Measurements from ENCODE around the gene AGBL5.

Gene AGBL5

GRCh38 chr2:27059141-27059820, 7.8 kb downstream of the AGBL5 start:
- TF ChIP-seq, protein P1, sequence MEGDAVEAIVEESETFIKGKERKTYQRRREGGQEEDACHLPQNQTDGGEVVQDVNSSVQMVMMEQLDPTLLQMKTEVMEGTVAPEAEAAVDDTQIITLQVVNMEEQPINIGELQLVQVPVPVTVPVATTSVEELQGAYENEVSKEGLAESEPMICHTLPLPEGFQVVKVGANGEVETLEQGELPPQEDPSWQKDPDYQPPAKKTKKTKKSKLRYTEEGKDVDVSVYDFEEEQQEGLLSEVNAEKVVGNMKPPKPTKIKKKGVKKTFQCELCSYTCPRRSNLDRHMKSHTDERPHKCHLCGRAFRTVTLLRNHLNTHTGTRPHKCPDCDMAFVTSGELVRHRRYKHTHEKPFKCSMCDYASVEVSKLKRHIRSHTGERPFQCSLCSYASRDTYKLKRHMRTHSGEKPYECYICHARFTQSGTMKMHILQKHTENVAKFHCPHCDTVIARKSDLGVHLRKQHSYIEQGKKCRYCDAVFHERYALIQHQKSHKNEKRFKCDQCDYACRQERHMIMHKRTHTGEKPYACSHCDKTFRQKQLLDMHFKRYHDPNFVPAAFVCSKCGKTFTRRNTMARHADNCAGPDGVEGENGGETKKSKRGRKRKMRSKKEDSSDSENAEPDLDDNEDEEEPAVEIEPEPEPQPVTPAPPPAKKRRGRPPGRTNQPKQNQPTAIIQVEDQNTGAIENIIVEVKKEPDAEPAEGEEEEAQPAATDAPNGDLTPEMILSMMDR (IDR thresholded peaks at IDR 0.05; ENCODE audit: low read length) = no peak
- TF ChIP-seq EZH2 (IDR thresholded peaks at IDR 0.05; ENCODE audit: borderline replicate concordance, low read length) = no peak
- Histone ChIP-seq H4K20me1 (ENCODE audit: insufficient read depth, low read length) (no peaks in the 10 kb centered on the region), H3K36me3 (ENCODE audit: insufficient read depth, low read length) (peaks cover 47% of the 10 kb centered on the region), H2AFZ (ENCODE audit: low read length) (no peak overlapping the region), H3K4me2 (ENCODE audit: low read length) (no peak overlapping the region), H3K9me3 (ENCODE audit: low read length) (no peaks in the 10 kb centered on the region), H3K4me3 (ENCODE audit: low read depth, low read length, poor library complexity, severe bottlenecking) (no peak overlapping the region), H3K27ac (ENCODE audit: low read depth, low read length, poor library complexity, severe bottlenecking) (no peak overlapping the region), H3K79me2 (ENCODE audit: insufficient read depth, low read length) (no peaks in the 10 kb centered on the region), H3K9ac (ENCODE audit: low read length) (no peak overlapping the region), H3K27me3 (ENCODE audit: insufficient read depth, low read length) (no peaks in the 10 kb centered on the region), H3K9me2 (ENCODE audit: low read depth, low read length) (no peaks in the 10 kb centered on the region), H3F3A (ENCODE audit: insufficient read depth, low read length) (no peaks in the 10 kb centered on the region), H3K4me1 (ENCODE audit: insufficient read depth, low read length, severe bottlenecking) (no peaks in the 10 kb centered on the region)

GRCh38 chr2:27060323-27060722, 8.9 kb downstream of the AGBL5 start:
- Histone ChIP-seq H3K27ac (ENCODE audit: low read depth, low read length, poor library complexity, severe bottlenecking) (no peak overlapping the region), H3K27me3 (ENCODE audit: insufficient read depth, low read length) (no peaks in the 10 kb centered on the region), H3K4me2 (ENCODE audit: low read length) (no peak overlapping the region), H3K36me3 (ENCODE audit: insufficient read depth, low read length) (peaks cover 44% of the 10 kb centered on the region), H2AFZ (ENCODE audit: low read length) (no peak overlapping the region), H3K9ac (ENCODE audit: low read length) (no peak overlapping the region), H3K9me3 (ENCODE audit: low read length) (no peaks in the 10 kb centered on the region), H3K9me2 (ENCODE audit: low read depth, low read length) (no peaks in the 10 kb centered on the region), H3K4me1 (ENCODE audit: insufficient read depth, low read length, severe bottlenecking) (no peaks in the 10 kb centered on the region), H3K4me3 (ENCODE audit: low read depth, low read length, poor library complexity, severe bottlenecking) (no peak overlapping the region), H3K79me2 (ENCODE audit: insufficient read depth, low read length) (no peaks in the 10 kb centered on the region), H4K20me1 (ENCODE audit: insufficient read depth, low read length) (no peaks in the 10 kb centered on the region), H3F3A (ENCODE audit: insufficient read depth, low read length) (no peaks in the 10 kb centered on the region)
- no peak for TF ChIP-seq EZH2 (IDR thresholded peaks at IDR 0.05; ENCODE audit: borderline replicate concordance, low read length)
- TF ChIP-seq, protein P1 (IDR thresholded peaks at IDR 0.05; ENCODE audit: low read length) = no peak

- H2AFZ ChIP-seq (ENCODE audit: low read length) = no peak overlapping the region
- TF ChIP-seq, protein P1 (IDR thresholded peaks at IDR 0.05; ENCODE audit: low read length) = no peak
- no peak for TF ChIP-seq EZH2 (IDR thresholded peaks at IDR 0.05; ENCODE audit: borderline replicate concordance, low read length)
- H3K4me3 ChIP-seq (ENCODE audit: low read depth, low read length, poor library complexity, severe bottlenecking) = no peak overlapping the region
- H3K79me2 ChIP-seq (ENCODE audit: insufficient read depth, low read length) = peaks cover 5% of the 10 kb centered on the region; the same call in 1 of the 2 replicates
- H3K9me3 ChIP-seq (ENCODE audit: low read length) = no peaks in the 10 kb centered on the region
- H3K9ac ChIP-seq (ENCODE audit: low read length) = no peak overlapping the region
- no peaks in the 10 kb centered on the region for H3K27me3 ChIP-seq (ENCODE audit: insufficient read depth, low read length)
- peaks cover 52% of the 10 kb centered on the region for H3K36me3 ChIP-seq (ENCODE audit: insufficient read depth, low read length)
- peaks cover 7% of the 10 kb centered on the region for H3K4me1 ChIP-seq (ENCODE audit: insufficient read depth, low read length, severe bottlenecking)
- H4K20me1 ChIP-seq (ENCODE audit: insufficient read depth, low read length) = no peaks in the 10 kb centered on the region
- H3F3A ChIP-seq (ENCODE audit: insufficient read depth, low read length) = no peaks in the 10 kb centered on the region
- no peak overlapping the region for H3K27ac ChIP-seq (ENCODE audit: low read depth, low read length, poor library complexity, severe bottlenecking)
- H3K9me2 ChIP-seq (ENCODE audit: low read depth, low read length) = no peaks in the 10 kb centered on the region
- H3K4me2 ChIP-seq (ENCODE audit: low read length) = no peak overlapping the region
Measured at GRCh38 chr2:27065128-27065527, 13.7 kb downstream of the AGBL5 start.
